ELF-1 (cell line): ENCODE results near the gene LRRC4C.

Experiments
- DNase-seq: peaks from one replicate; pipeline ENCODE4 v3.0.0-alpha.2; 2016; ENCODE audit warnings: low read depth, low spot score

Gene LRRC4C

GRCh38 chr11:40508303-40508702 is 951.1 kb downstream of the LRRC4C start:
- DNase-seq: no peak

GRCh38 chr11:40506226-40506625 is 953.2 kb downstream of the LRRC4C start:
- no peak for DNase-seq

DNA sequence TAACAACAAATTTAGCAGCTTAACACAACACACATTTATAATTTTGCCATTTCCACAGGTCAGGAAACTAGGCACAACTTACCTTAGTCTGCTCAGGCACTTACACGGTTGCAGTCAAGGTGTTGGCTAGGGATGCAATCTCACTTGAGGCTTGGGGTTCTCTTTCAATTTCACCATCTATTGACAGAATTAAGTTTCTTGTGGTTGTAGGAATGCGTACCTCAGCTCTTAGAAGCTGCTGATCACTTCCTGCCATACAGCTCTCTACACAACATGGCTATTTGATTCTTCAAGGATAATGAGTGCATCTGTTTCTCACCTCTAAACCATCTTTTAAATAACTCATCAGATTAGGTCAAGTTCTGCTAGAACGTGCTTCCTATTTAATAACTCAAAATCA is 968.1 kb downstream of the LRRC4C start:
- no peak for DNase-seq

- DNase-seq: no peak
These were observed 991.7 kb downstream of the LRRC4C start for GRCh38 chr11:40467771-40468170.

DNA sequence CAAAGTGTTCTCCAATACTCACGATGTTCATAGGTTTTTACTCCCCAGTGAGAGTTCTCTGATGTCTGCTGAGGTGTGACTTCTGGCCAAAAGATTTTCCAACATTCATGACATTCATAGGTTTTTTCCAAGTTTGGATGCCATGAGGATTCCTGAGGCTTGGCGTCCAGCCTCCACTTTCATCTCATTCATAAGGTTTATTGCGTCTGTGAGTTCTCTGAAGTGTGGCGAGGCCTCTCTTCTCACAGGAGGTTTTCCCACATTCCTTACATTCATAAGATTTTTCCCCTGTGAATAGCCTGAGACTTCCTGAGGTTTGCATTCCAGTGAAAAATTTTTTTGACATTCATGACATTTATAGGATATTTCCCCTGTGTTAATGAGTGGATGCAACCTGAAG is 1014.1 kb downstream of the LRRC4C start:
- DNase-seq: peak; percentile 9

DNA sequence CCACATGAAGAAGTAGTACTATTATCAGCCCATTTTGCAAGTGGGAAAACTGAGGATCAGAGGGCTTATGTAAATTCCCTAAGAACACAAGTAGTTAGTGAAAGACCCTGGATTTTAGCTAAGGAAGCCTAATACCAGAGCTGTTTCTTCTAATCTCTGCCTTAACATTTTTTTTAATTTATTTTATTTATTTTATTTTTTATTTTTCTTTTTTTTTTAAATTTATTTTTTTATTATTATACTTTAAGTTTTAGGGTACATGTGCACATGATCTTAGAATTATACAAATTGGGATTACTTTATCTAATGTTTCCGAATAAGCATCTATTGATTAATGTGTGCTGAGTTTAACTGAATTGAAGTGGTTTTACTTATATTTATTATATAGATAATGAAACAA is 1015.3 kb downstream of the LRRC4C start:
- DNase-seq: no peak

DNA sequence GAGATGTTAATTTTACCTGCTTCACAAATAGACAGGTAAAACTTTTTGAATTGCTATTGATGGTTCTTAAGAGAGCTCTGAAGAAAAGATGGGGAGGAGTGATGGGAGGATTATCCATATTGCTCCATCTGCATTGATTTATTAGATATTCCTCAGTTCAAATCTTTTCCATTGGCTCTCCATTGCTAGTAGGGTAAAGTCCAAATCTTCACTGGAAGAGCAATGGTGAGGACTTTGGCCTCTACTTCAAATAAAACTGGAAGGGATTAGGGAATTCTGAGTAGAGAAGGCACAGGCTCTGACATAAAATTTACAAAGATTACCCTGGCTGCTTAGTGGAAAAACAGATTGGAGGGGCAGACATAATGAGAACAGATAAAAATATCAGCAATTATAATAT is 1024.1 kb downstream of the LRRC4C start:
- DNase-seq: no peak

- DNase-seq: no peak
These were observed 1024.5 kb downstream of the LRRC4C start for GRCh38 chr11:40434926-40435325.

DNA sequence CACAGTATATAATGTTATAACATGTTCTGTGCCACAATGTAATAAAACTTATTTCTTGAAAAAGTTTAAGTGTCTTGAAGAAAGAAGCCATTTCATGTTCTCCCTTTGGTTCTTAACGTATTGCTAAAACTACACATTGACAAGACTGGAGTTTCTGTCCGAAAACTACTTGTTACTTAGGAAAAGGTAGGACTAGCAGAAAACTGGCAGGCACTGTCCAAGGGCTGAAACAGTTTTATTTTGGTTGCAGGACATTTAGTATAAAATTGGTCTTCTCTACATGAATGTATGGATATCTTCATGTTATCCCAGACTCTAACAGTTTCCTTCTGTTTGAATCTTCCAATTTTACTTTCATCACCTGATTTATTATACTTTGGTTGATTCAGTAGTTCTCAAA is 1027.1 kb downstream of the LRRC4C start:
- DNase-seq: no peak

- no peak for DNase-seq
These were observed 1034.3 kb downstream of the LRRC4C start for GRCh38 chr11:40425168-40425567.

GRCh38 chr11:40421208-40421981 is 1038.1 kb downstream of the LRRC4C start:
- DNase-seq: no peak

DNA sequence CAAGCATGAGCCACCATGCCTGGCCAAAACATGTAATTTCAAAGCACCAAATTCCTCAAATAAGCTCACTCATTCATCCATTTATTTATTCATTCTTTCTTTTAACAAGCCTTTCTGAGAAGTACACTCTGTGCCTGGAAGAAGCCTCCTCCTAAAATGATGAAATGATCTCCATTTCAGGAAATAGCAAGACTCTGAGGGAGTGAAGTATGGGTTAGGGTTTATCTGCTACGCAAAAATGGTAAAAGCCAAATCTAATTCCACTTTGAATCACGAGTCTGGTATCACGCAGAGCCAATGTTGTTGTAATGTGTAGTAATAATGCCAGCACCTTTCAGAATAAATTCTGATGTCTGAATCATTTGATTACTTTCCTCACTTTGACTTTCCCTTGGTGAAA is 1041.8 kb downstream of the LRRC4C start:
- DNase-seq: no peak

- DNase-seq: no peak
These were observed 1052.1 kb downstream of the LRRC4C start for GRCh38 chr11:40407355-40407754.

DNA sequence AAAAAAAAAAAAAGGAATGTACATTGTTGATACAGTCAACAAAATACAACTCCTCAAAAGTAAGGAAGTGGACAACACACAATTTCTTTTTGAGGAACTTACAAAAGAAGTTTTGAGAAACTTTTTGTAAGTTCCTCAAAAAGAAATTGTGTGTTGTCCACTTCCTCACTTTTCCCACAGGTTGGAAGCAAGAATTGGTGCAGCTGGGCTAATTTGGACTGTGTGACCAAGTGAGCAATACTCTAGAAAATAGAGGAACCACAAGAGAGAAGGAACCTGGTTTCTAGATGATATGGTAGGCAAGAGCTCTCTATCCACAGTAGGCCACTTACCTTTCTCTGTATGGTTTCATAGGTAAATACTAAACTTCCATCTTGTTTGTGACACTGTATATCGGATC is 1053.8 kb downstream of the LRRC4C start:
- DNase-seq: no peak

GRCh38 chr11:40403321-40403720 is 1056.1 kb downstream of the LRRC4C start:
- no peak for DNase-seq

GRCh38 chr11:40401132-40401853 is 1058.2 kb downstream of the LRRC4C start:
- DNase-seq: no peak

GRCh38 chr11:40397141-40397540 is 1062.3 kb downstream of the LRRC4C start:
- no peak for DNase-seq

DNA sequence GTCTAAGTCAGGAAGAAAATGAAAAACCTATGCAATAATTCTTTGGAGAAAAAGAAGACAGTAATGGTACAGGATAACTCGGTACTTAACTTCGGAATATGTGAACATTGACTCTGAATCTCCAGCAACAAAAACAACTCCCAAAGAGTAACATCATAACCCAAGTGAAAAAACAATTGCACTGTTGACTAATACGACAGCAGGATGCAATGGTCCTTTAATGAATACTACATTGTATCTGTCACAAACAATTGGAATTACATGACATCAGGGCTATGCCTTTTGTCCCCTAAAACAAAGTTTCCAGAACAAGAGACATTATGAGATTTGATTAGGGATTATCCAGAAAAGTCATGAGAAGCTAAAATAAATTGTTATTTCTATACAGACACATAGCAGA is 1065.9 kb downstream of the LRRC4C start:
- no peak for DNase-seq

- no peak for DNase-seq
These were observed 1067.8 kb downstream of the LRRC4C start for GRCh38 chr11:40391679-40392078.

DNA sequence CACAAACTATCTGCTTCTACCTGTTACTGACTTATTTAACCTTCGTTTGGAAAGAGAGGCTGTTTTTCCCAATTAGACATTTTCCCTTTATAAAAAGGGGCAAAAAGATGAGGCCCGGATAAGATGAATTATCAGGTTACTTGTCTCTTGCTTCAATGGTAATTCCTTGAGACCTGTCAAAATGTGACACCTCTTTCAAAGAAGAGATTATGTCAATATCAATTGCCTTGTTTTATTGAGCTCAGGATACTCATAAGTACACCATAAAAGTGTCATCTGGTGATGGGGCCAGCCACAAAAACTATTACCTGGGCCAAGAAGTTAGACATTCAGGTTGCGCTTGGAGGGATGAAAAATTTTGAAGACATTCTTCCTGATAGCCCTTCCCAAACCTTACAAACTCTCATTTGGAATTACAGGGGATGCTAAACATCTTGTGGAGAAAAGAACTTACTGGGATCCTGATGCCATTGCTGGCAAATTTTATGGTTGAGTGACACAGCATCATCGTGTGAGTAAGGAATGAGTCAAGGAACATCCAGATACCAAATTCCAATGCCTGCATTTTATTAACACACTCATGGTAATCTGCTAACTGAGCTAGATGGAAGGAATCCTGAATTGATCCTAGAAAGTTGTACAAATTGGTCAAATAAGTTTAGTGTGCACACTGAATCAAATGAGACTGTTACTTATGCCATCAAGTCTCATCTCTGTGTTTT is 1071.2 kb downstream of the LRRC4C start:
- no peak for DNase-seq

DNA sequence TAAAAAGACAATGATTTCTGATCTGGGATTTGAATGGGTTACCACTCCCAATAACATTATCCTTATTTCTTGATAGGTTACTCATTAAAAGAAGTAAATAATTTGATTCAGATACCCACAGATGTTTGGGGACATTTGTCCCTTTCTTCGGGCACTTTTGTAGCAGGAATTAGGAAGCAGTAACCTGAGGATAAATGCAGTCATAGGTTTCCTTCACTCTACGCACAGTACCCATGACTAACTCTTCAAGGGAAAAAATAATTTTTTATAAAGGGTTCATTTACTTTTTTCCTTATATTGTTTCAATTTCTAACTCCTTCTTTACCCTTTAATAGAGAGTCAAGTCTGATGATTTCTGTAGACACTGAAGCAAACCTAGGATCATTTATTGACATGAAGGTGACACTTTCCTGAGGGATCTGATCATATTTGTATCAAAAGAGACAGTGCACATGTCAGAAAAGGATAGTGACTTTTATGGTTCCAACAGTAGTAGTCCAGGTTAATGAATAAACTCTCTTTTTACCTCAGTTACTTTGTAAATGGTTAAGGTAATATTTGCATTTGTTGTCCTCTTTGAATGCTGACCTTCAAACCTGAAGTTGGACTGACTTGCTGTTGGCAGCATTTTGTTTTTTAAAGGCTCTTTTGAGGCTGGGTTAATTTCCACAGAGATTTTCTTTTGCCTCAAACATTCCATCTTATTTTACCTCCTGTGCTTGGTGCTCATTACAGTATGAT is 1072.0 kb downstream of the LRRC4C start:
- no peak for DNase-seq

- DNase-seq: no peak
These were observed 1074.5 kb downstream of the LRRC4C start for GRCh38 chr11:40384991-40385390.
